Endothelial cell of umbilical vein (primary cell): Measurements from ENCODE around the gene PRPH. TPM values are rescaled to one million over a fixed set of nuclear protein-coding genes. Genes with fewer than 3 reads are reported as not detected.
A peak's percentile ranks its signal among the peaks of the same experiment; 100 is the strongest.
"Not testable (repeated sequence)": the region's sequence is repeated elsewhere in the genome, so short reads cannot be mapped to it uniquely, and the experiment has no call there.

Experiments
- BruUV-seq: library from RNA; stranded (reverse); fragments of 400-500 nt; replicated peaks from 2 replicates; lab custom pipeline; 2021; lab: Mats Ljungman, UMichigan
- CTCF ChIA-PET: fragments of 300-600, 350-600 bp; sonication (Branson Sonifier 250); formaldehyde crosslinking; loops from one replicate; lab custom pipeline; 2021; ENCODE audit warnings: antibody characterized with exemption, inconsistent platforms; lab: Charles Lee
- POLR2A ChIA-PET: fragments of 300-600, 350-600 bp; sonication (Branson Sonifier 250); formaldehyde crosslinking; loops from one replicate; lab custom pipeline; 2021; ENCODE audit warnings: antibody characterized with exemption, inconsistent platforms; lab: Charles Lee
- DNase-seq: peaks from one replicate; pipeline ENCODE4 v3.0.0-alpha.2; 2011; ENCODE audit warnings: low read depth, low spot score
- FAIRE-seq: peaks from 2 replicates; lab custom pipeline; 2011; peaks lifted over from hg19 to GRCh38; lab: Jason Lieb, UNC
- H2AFZ ChIP-seq: 2 replicates; pipeline ENCODE4 v1.6.0; 2012; ENCODE audit warnings: low read depth, low read length, control low read depth, inconsistent platforms
- H3K27ac ChIP-seq: 2 replicates; pipeline ENCODE4 v1.5.1; 2011; ENCODE audit warnings: low read depth, mild to moderate bottlenecking, control low read depth, low read length, moderate library complexity; ENCODE audit not compliant: insufficient read depth
- H3K27me3 ChIP-seq, 2 experiments: 2 replicates each; pipeline versions ENCODE4 v1.6.0 to v1.6.1; 2011; ENCODE audit warnings: low read length in 2 of 2, mixed read lengths in 1 of 2; ENCODE audit not compliant: control insufficient read depth in 2 of 2, insufficient read depth in 2 of 2
- H3K36me3 ChIP-seq, 2 experiments: 2 replicates in 1 of 2; 3 replicates in 1 of 2; pipeline ENCODE4 v1.5.1; 2011; ENCODE audit warnings: low read length in 2 of 2, mild to moderate bottlenecking in 1 of 2, moderate library complexity in 1 of 2; ENCODE audit not compliant: control insufficient read depth in 2 of 2, insufficient read depth in 2 of 2; ENCODE audit errors: extremely low read depth in 1 of 2
- H3K4me1 ChIP-seq: 3 replicates; pipeline ENCODE4 v1.5.1; 2011; ENCODE audit warnings: mild to moderate bottlenecking, low read length; ENCODE audit not compliant: control insufficient read depth, insufficient read depth; ENCODE audit errors: extremely low read depth
- H3K4me2 ChIP-seq: 2 replicates; pipeline ENCODE4 v1.6.1; 2011; ENCODE audit warnings: low read length, control low read depth, mixed read lengths; ENCODE audit not compliant: insufficient read depth
- H3K4me3 ChIP-seq, 3 experiments: fragments of 200-600 bp in 1 of 3; sonication (generic), shearing (Covaris generic) in 1 of 3; replicated peaks in 1 of 3; 2 replicates each; pipeline ENCODE4 v1.5.1; 2011 to 2016; ENCODE audit warnings: control low read depth in 3 of 3, low read length in 3 of 3, mild to moderate bottlenecking in 2 of 3, inconsistent platforms in 1 of 3, low read depth in 1 of 3, moderate library complexity in 1 of 3; ENCODE audit not compliant: insufficient read depth in 1 of 3
- H3K79me2 ChIP-seq: 2 replicates; pipeline ENCODE4 v1.6.0; 2012; ENCODE audit warnings: low read length, inconsistent platforms; ENCODE audit not compliant: control insufficient read depth, insufficient read depth
- H3K9ac ChIP-seq: replicated peaks from 2 replicates; pipeline ENCODE3; 2011; ENCODE audit warnings: low read length, control low read depth; ENCODE audit not compliant: insufficient read depth; ENCODE audit errors: extremely low read depth
- H3K9me1 ChIP-seq: replicated peaks from 3 replicates; pipeline ENCODE4 v1.6.0; 2011; ENCODE audit warnings: mild to moderate bottlenecking, low read length; ENCODE audit not compliant: control insufficient read depth, insufficient read depth; ENCODE audit errors: extremely low read depth
- H3K9me3 ChIP-seq: replicated peaks from 2 replicates; pipeline ENCODE4 v1.5.1; 2012; ENCODE audit warnings: low read length, inconsistent platforms; ENCODE audit not compliant: control insufficient read depth, insufficient read depth
- H4K20me1 ChIP-seq: replicated peaks from 2 replicates; pipeline ENCODE3; 2011; ENCODE audit warnings: mild to moderate bottlenecking, low read length; ENCODE audit not compliant: control insufficient read depth, insufficient read depth; ENCODE audit errors: extremely low read depth
- EZH2 ChIP-seq: IDR thresholded peaks from 2 replicates; pipeline ENCODE4 v1.6.1; 2012; ENCODE audit warnings: borderline replicate concordance, low read depth, mild to moderate bottlenecking, moderate library complexity, low read length, inconsistent platforms; ENCODE audit not compliant: severe bottlenecking
- FOS ChIP-seq: IDR thresholded peaks from 2 replicates; pipeline ENCODE4 v1.6.1; 2011; ENCODE audit warnings: mild to moderate bottlenecking, low read length, moderate library complexity, borderline replicate concordance; ENCODE audit not compliant: insufficient read depth
- GATA2 ChIP-seq: IDR thresholded peaks from 2 replicates; pipeline ENCODE4 v1.7.0; 2011; ENCODE audit warnings: low read depth, mild to moderate bottlenecking, moderate library complexity, mixed read lengths, low read length; ENCODE audit not compliant: insufficient read length, insufficient read depth
- JUN ChIP-seq: IDR thresholded peaks from 2 replicates; pipeline ENCODE4 v1.6.1; 2011; ENCODE audit warnings: borderline replicate concordance, low read depth; ENCODE audit not compliant: insufficient read length, insufficient read depth
- MAX ChIP-seq: IDR thresholded peaks from 2 replicates; pipeline ENCODE4 v1.6.1; 2011; ENCODE audit not compliant: insufficient read depth, insufficient read length
- MYC ChIP-seq: IDR thresholded peaks from one replicate; pipeline ENCODE4 v1.6.1; 2011; ENCODE audit warnings: mild to moderate bottlenecking, low read depth, low read length
- POLR2A ChIP-seq: IDR thresholded peaks from 2 replicates; pipeline ENCODE4 v1.6.1; 2012; ENCODE audit warnings: low read depth, mild to moderate bottlenecking, control low read depth, low read length
- POLR2AphosphoS5 ChIP-seq: IDR thresholded peaks from 2 replicates; pipeline ENCODE4 v1.6.1; 2012; ENCODE audit warnings: low read depth, mild to moderate bottlenecking, control low read depth, low read length, moderate library complexity; ENCODE audit not compliant: insufficient read depth
- dilution Hi-C: fragments of 300-500 bp; cut with MboI; formaldehyde crosslinking; loops from one replicate; pipeline ENCODE4 v1.15.0; 2019; ENCODE audit warnings: low sequenced_read_pairs; ENCODE audit not compliant: extremely low pct_ligation_motif_present
- intact Hi-C: fragments of 100-400 bp; cut with micrococcal nuclease; formaldehyde crosslinking; loops from one replicate; pipeline ENCODE4 v1.10.0; 2022
- polyA plus RNA-seq, 4 experiments: library from polyadenylated mRNA; depleted of rRNA in 3 of 4; stranded (reverse) in 3 of 4; unstranded in 1 of 4; fragments of >200 nt; gene quantifications; 2 replicates each; pipeline versions ENCODE4 v1.2.1 to v1.2.3, GENCODE V29; 2011 to 2012; ENCODE audit warnings: missing spikeins in 1 of 4
- total RNA-seq: library from RNA; stranded (reverse); gene quantifications from 2 replicates; pipeline ENCODE4 v1.2.3, GENCODE V29; 2021
- TF ChIP-seq, protein P1 (sequence below), 2 donors: IDR thresholded peaks; 1 replicate in 1 of 2; 2 replicates in 1 of 2; pipeline ENCODE4 v1.5.1; 2011; ENCODE audit warnings: low read length in 2 of 2, mild to moderate bottlenecking in 2 of 2, moderate library complexity in 2 of 2, control low read depth in 1 of 2, inconsistent platforms in 1 of 2, low read depth in 1 of 2; ENCODE audit not compliant: insufficient read depth in 1 of 2; ENCODE audit errors: extremely low read depth in 1 of 2

PRPH gene
- total and polyA plus RNA-seq, 2 donors (not counting 3 experiments of a cell fraction or from before 2014, with no cell fraction given): not detected

DNA sequence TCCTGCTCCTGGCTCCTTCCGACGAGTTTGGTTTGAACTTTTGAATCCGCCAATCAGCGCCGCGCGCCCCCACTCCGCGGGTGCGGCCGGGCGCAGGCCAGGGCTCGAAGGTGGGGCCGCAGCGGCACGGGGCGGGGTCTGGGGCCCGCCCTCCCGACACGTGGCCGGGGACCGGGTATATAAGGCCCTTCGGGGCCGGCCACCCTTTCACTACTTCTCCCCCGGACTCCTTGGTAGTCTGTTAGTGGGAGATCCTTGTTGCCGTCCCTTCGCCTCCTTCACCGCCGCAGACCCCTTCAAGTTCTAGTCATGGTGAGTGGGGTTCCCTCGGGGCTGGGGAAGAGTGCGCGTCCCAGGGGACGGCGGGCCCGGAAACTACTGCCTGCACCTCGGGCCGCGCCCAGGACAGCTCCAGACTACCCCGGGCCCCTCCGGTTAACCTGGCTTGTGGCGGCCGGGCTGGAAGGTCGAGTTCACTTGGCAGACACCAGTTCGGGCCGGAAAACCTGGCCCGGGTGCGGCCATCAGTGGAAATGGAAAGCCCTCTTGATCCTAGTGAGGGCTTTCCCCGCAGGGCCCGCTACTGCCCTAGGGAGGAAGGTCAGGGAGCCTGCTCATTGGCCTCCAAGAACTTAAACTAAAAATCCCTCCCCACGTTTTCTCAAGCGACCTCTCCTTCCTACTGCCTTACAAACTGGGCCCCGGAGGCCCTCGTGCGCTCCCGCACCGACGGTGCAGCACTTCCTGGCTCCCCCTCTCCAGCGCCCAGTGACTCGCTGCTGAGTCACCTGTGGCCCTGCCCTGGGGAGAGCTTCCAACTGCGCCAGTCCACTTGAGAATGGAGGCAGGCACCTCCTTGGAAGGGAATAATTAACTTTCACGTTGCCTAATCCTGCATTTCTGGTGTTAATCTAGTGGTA is 29.8 kb upstream of the PRPH start, which contains the start of gene TUBA1C:
Gene TUBA1C, plus strand, starts transcription at position 210 of the 920 bp plus-strand sequence. Its CDS starts 100 bp downstream, at position 310.
- Histone ChIP-seq H4K20me1 (peaks cover 3% of the 10 kb centered on the region), H3K27ac (peak within 1 kb of the TSS; percentile 83), H3K36me3 (peaks cover 6 to 7% of the 10 kb centered on the region in 2 experiments), H3K9ac (peak within 1 kb of the TSS; percentile 95), H3K4me1 (peaks cover 44% of the 10 kb centered on the region), H2AFZ (peak within 1 kb of the TSS; percentile 62), H3K9me1 (no peaks in the 10 kb centered on the region), H3K27me3 (no peaks in the 10 kb centered on the region), H3K4me2 (peak within 1 kb of the TSS; percentile 89), H3K79me2 (peaks cover 68% of the 10 kb centered on the region), H3K4me3 (peak within 1 kb of the TSS; percentile 68 to 95 (median 83)), H3K9me3 (no peaks in the 10 kb centered on the region)
- intact Hi-C loops (loop anchor here (1.0 to 2.0 kb wide), 3 partner anchors 30 to 135 kb away; partner anchors contain the start of gene TUBA1A), dilution Hi-C loops (no loop called here)
- BruUV-seq: TSS peak; percentile 67
- FAIRE-seq (peak; percentile 85), DNase-seq (peak; percentile 89)
- ChIA-PET POLR2A (interaction anchor here (0.7 to 2.3 kb wide), 6 partner anchors 7 to 134 kb away, joined by 4 to 9 read pairs (median 6); partner anchors contain the start of genes SPATS2 and TUBA1B), CTCF (interaction anchor here (0.9 to 1.5 kb wide), 5 partner anchors 21 to 177 kb away, joined by 3 to 6 read pairs (median 4); partner anchors contain the start of gene TROAP)
- TF ChIP-seq JUN (peak; percentile 65), GATA2 (no peak), MYC (peak; percentile 87), POLR2AphosphoS5 (peak; percentile 97), EZH2 (no peak), POLR2A (peak; percentile 99), FOS (peak; percentile 99), MAX (peak; percentile 89)
- TF ChIP-seq, protein P1, sequence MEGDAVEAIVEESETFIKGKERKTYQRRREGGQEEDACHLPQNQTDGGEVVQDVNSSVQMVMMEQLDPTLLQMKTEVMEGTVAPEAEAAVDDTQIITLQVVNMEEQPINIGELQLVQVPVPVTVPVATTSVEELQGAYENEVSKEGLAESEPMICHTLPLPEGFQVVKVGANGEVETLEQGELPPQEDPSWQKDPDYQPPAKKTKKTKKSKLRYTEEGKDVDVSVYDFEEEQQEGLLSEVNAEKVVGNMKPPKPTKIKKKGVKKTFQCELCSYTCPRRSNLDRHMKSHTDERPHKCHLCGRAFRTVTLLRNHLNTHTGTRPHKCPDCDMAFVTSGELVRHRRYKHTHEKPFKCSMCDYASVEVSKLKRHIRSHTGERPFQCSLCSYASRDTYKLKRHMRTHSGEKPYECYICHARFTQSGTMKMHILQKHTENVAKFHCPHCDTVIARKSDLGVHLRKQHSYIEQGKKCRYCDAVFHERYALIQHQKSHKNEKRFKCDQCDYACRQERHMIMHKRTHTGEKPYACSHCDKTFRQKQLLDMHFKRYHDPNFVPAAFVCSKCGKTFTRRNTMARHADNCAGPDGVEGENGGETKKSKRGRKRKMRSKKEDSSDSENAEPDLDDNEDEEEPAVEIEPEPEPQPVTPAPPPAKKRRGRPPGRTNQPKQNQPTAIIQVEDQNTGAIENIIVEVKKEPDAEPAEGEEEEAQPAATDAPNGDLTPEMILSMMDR (IDR thresholded peaks at IDR 0.05; ENCODE audit: extremely low read depth in 1 of 2, insufficient read depth in 1 of 2, low read depth in 1 of 2, low read length in 2 of 2): no peak

DNA sequence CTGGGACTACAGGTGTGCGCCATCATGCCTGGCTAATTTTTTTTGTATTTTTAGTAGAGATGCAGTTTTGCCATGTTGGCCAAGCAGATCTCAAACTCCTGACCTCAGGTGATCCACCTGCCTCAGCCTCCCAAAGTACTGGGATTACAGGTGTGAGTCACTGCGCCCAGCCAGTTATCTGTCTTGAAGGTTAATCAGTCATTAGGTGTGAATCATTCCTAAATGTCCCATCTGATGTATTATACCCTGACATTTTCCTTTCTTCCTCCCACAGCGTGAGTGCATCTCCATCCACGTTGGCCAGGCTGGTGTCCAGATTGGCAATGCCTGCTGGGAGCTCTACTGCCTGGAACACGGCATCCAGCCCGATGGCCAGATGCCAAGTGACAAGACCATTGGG is 25.8 kb upstream of the PRPH start:
- Histone ChIP-seq H3K4me3 (peak overlapping the region in 1 of 3 experiments; percentile 32), H3K4me1 (peaks cover 30% of the 10 kb centered on the region), H3K79me2 (peaks cover 67% of the 10 kb centered on the region), H3K36me3 (peaks cover 26 to 27% of the 10 kb centered on the region in 2 experiments), H3K27ac (peak overlapping the region; percentile 45), H3K9ac (peak overlapping the region; percentile 57)
- H3K4me2 ChIP-seq, H3K27me3 ChIP-seq, H2AFZ ChIP-seq, H3K9me3 ChIP-seq, H3K9me1 ChIP-seq, FAIRE-seq, intact Hi-C loops, DNase-seq, H4K20me1 ChIP-seq, dilution Hi-C loops, BruUV-seq: not testable (repeated sequence)
- ChIA-PET POLR2A (interaction anchor here (0.6 to 0.8 kb wide), 2 partner anchors 54 to 202 kb away, joined by 3 read pairs; partner anchors contain the start of gene TROAP), CTCF (interaction anchor here (0.9 to 1.5 kb wide), 5 partner anchors 20 to 205 kb away, joined by 3 to 8 read pairs (median 3); no protein-coding TSS in a partner anchor)
